Jurkat, Clone E6-1 (cell line): ENCODE results near the gene SLC4A3.
"Not testable (repeated sequence)": the region's sequence is repeated elsewhere in the genome, so short reads cannot be mapped to it uniquely, and the experiment has no call there.

Experiments
- DNase-seq: peaks from one replicate; pipeline ENCODE4 v3.0.0-alpha.2; 2011; ENCODE audit warnings: low read depth, low spot score
- H3K4me3 ChIP-seq: 2 replicates; pipeline ENCODE4 v1.5.1; 2011; ENCODE audit warnings: mild to moderate bottlenecking, low read length, control low read depth, moderate library complexity

Gene SLC4A3

DNA sequence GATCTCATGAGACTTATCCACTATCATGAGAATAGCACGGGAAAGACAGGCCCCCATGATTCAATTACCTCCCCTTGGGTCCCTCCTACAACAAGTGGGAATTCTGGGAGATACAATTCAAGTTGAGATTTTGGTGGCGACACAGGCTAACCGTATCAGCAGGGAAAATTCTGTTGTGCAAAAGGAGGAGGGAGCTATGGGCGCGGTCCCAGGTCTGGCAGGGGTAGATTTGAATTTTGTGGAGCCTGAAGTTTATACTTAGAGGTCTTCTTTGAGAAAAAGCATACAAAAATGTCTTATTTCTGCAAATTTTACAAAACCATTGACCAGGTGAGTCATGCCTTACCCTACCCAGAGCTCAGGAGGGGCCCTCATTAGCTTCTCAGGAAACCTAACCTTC, 36.6 kb downstream of the SLC4A3 start:
- no peak overlapping the region for H3K4me3 ChIP-seq
- DNase-seq, result no peak

GRCh38 chr2:219664944-219665343, 37.5 kb downstream of the SLC4A3 start:
- DNase-seq, result no peak

DNA sequence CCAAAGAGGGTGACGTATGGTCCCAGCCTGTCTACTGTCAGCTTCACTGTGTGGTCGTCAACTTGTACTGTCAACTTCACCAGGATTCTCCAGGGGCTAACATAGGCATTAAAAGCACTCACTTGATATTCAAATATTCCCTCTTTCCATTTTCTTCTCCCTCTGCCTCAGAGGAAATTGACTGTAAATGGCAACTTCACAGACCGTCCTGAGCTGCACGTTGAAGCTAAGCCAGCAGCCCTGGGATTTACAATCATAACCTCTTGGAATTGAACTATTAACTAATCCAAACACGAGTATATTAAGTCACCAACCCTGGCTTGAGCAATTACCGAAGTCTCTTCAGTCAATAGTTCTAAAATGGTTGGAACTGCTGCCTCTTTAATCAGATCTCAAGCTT, 38.5 kb downstream of the SLC4A3 start:
- no peak overlapping the region for H3K4me3 ChIP-seq
- DNase-seq, result no peak

More at GRCh38 chr2:219664944-219665343, 37.5 kb downstream of the SLC4A3 start:
- H3K4me3 ChIP-seq, result no peak overlapping the region

- DNase-seq, result no peak
- no peak overlapping the region for H3K4me3 ChIP-seq
Observed at GRCh38 chr2:219668316-219668715, 40.9 kb downstream of the SLC4A3 start.

- no peak for DNase-seq
- H3K4me3 ChIP-seq, result no peak overlapping the region
Observed at GRCh38 chr2:219670386-219670785, 43.0 kb downstream of the SLC4A3 start.

DNA sequence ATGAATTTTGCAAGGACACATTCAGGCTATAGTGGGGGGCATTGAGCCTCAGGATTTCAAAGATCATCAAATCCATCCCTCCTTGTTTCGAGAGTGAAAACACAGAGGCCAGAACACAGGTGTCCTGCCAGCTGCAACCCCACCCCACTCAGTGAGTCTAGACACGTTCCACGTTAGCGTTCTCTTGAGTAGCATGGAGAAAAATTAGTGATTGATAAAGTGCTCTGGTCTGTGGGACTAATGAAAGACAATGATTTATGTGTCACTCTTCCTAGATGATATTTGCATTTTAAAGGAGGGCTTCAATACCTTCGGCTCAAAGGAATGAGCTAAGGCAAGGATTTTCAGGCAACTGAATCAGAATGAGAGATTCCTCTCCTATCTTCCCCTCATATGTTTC, 43.8 kb downstream of the SLC4A3 start:
- no peak for DNase-seq
- H3K4me3 ChIP-seq, result no peak overlapping the region

DNA sequence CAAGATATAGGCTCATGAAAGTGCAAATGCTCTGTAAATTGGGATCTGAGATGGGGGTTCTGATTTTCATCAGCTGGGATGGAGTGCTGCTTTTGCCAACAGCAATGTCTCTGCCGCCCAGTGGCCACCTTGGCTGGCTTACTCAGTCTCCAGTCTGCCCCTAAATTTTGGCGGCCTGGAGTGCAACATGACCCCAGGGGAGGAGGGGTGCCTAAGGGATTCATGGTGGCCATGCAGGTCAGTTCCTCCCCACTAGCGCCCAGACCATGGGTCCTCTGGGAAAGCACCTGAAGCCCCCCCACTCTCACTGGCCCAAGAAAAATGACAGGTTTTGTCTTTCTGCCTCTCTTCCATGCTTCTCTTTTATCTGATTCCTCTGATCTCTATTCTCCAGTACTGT, 45.0 kb downstream of the SLC4A3 start:
- H3K4me3 ChIP-seq, result no peak overlapping the region
- no peak for DNase-seq

- no peak overlapping the region for H3K4me3 ChIP-seq
- no peak for DNase-seq
Observed at GRCh38 chr2:219675221-219675620, 47.8 kb downstream of the SLC4A3 start.

DNA sequence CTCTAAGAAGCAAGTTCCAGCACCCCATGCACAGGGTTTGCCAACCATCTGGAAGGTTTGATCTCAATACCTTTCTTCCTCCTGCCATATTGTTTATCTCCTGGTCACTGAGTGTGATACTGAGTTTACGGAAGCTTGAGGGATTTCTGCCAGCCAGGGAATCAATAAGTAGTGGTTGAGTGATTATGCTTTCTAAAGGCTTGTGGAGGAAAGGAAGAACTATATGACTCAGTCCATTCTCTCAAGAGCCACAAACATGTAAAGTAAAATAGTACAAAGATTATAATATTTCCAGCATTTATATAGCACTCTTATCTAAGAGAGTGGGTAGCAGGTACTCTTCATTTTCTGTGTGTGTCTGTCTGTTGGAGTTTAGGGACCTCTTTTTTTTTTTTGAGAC, 49.2 kb downstream of the SLC4A3 start:
- DNase-seq, result no peak
- no peak overlapping the region for H3K4me3 ChIP-seq

- no peak for DNase-seq
- no peak overlapping the region for H3K4me3 ChIP-seq
Observed at GRCh38 chr2:219679041-219679440, 51.6 kb downstream of the SLC4A3 start.

GRCh38 chr2:219679571-219679970, 52.1 kb downstream of the SLC4A3 start:
- DNase-seq, result no peak
- no peak overlapping the region for H3K4me3 ChIP-seq

DNA sequence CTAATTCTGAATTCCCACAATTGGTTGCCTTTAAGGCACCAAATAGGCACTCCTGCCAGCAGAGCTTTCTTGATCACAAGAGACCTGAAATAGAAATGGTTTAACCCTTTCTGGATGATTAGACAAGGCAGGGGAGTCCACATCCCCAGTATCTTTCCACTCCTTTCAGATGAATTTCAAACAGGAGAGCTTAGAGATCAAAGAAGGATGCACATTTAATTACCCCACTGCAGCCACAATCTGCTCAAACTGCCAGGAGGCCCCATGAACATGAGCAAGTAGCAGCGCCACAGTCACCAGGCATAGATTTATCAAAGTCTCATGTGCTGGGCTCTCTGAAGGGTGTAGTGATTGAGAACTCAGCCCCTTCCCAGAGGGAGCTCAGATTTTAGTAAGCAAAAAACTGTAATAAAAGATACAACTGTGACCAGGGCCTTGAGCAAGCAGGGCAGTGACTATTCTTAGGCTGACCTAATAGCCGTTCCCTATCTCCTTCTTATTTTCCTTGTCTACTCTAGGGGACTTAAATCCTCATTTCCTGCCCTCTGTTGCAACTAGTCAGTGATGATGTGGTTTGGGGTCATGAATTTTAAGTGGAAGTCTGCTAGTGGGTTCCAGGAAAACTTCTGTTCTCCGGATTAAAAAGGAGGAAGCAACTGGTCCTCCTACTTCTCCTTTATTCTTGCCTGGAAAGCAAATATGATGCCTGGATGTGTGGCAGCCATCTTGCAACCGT, 53.7 kb downstream of the SLC4A3 start:
- no peak for DNase-seq
- H3K4me3 ChIP-seq, result no peak overlapping the region

GRCh38 chr2:219681694-219682300, 54.4 kb downstream of the SLC4A3 start:
- no peak overlapping the region for H3K4me3 ChIP-seq
- DNase-seq, result no peak

DNA sequence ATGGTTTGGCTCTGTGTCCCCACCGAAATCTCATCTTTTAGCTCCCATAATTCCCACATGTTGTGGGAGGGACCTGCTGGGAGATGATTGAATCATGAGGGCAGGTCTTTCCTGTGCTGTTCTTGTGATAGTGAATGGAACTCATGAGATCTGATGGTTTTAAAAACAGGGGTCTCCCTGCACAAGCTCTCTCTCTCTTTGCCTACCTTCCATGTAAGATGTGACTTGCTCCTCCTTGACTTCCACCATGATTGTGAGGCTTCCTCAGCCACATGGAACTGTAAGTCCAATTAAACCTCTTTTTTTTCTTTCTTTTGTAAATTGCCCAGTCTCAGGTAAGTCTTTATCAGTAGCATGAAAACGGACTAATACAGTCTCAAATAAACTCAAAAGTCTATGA, 56.0 kb downstream of the SLC4A3 start:
- not testable (repeated sequence) for DNase-seq, H3K4me3 ChIP-seq

DNA sequence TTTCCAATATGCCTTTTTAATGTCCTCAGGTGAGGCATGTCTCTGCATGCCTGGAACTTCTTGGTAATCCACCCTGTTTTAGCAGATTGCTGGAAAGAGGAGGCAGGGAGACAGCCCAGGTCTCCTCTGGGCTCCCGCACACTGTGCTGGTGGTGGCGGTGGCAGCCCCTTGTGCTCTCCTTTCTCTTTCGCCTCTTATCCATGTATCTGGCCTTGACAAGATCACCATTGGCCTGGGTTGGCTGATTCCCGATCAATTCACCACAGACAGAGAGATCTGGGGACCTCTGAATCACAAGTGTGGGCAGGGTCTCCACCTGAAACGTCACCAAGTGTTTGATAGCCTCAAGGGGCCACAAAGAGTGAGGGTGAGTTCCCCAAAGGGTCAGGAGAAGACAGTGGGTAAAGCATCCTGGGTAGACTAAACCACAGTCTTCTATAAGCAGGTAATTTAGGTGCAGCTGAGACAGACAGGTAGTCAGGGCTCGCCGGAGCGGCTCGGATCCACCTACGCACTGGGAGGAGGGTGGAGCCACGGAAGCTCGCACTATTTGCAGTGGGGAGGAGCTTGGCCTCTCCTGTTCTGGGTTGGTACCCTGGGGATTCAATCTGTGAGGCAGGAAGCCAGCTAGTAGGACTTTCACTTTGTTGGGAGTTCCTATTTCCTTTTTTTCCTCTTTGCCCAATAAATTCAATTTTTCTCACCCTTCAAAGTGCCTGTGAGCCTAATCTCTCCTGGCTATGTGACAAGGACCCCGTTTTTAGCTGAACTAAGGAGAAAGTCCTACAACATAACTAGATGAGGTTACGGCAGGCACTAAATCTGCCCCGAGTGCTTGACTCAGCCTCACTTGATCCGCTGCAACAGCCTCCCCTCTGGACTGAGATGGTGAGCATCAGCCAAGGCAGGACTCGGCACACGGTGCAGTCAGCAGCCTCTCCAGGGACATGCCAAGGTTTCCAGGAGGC, 57.6 kb downstream of the SLC4A3 start:
- no peak overlapping the region for H3K4me3 ChIP-seq
- DNase-seq, result no peak

DNA sequence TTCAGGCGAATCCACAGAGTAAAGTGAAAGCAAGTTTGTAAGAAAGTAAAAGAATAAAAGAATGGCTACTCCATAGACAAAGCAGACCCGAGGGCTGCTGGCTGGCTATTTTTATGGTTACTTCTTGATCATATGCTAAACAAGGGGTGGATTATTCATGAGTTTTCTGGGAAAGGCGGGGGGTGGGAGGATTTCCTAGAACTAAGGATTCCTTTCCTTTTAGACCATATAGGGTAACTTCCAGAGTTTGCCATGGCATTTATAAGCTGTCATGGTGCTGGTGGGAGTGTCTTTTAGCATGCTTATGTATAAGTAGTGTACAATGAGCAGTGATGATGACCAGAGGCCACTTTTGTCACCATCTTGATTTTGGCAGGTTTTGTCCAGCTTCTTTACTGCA, 59.8 kb downstream of the SLC4A3 start:
- H3K4me3 ChIP-seq, result no peak overlapping the region
- no peak for DNase-seq

DNA sequence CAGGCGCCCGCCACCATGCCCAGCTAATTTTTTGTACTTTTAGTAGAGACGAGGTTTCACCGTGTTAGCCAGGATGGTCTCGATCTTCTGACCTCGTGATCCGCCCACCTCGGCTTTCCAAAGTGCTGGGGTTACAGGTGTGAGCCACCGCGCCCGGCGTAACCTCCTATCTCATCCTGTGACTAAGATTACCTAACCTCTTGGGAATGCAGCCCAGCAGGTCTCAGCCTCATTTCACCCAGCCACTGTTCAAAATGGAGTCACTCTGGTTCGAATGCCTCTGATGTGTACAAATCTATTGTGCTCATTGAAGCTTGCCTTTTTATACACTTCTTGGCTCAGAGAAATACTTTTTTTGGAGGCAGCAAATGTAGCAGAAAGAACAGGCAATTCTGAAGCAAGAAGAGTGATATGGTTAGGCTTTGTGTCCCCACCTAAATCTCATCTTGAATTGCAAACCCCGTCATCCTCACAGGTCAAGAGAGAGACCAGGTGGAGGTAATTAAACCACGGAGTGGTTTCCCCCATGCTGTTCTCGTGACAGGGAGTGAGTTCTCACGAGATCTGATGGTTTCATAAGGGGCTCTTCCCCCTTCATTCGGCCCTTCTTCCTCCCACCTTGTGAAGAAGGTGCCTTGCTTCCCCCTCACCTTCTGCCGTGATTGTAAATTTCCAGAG, 60.6 kb downstream of the SLC4A3 start:
- DNase-seq, result no peak
- no peak overlapping the region for H3K4me3 ChIP-seq

GRCh38 chr2:219688560-219689445, 61.4 kb downstream of the SLC4A3 start:
- no peak for DNase-seq
- no peak overlapping the region for H3K4me3 ChIP-seq
